AG10803 (cell line): ENCODE data around the gene DACH1.

ENCODE experiments used
- DNase-seq: peaks from one replicate; pipeline ENCODE4 v3.0.0; 2010; ENCODE audit warnings: low read depth
- H3K4me3 ChIP-seq: 2 replicates; pipeline ENCODE4 v1.5.1; 2011; ENCODE audit warnings: mild to moderate bottlenecking, low read length, control low read depth
- CTCF ChIP-seq: conservative IDR thresholded peaks from 2 replicates; pipeline ENCODE4 v1.5.1; 2011; ENCODE audit warnings: mild to moderate bottlenecking, low read length, control low read depth, inconsistent platforms

Gene DACH1

DNA sequence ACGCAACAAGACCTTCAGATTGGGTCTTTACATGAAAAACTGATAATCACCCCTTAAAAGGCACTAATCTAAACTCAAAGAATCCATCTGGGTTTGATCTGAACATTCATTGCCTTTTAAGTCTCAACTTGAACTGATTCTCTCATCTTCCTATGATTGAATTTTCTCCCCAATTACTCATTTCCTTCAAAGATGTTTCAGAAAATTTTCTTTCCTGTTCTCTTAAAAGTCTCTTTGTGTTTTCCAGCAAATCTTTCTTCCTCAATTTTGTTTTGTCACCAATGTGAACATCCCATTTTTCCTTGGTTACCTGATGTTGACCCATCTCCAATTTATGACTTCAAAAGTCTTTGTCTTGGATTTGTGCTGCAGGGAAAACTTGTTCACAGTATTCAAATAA is 234.3 kb downstream of the DACH1 start:
- no peak overlapping the region for H3K4me3 ChIP-seq
- TF ChIP-seq CTCF = no peak
- DNase-seq = no peak

- TF ChIP-seq CTCF = no peak
- DNase-seq = no peak
- H3K4me3 ChIP-seq = no peak overlapping the region
Observed at GRCh38 chr13:71632206-71632605, 234.8 kb downstream of the DACH1 start.

GRCh38 chr13:71629167-71629566 is 237.8 kb downstream of the DACH1 start:
- no peak for DNase-seq
- TF ChIP-seq CTCF = no peak
- no peak overlapping the region for H3K4me3 ChIP-seq

GRCh38 chr13:71626421-71627117 is 240.4 kb downstream of the DACH1 start:
- TF ChIP-seq CTCF = no peak
- H3K4me3 ChIP-seq = no peak overlapping the region
- DNase-seq = no peak

GRCh38 chr13:71625694-71626093 is 241.3 kb downstream of the DACH1 start:
- DNase-seq = no peak
- no peak overlapping the region for H3K4me3 ChIP-seq
- TF ChIP-seq CTCF = no peak

DNA sequence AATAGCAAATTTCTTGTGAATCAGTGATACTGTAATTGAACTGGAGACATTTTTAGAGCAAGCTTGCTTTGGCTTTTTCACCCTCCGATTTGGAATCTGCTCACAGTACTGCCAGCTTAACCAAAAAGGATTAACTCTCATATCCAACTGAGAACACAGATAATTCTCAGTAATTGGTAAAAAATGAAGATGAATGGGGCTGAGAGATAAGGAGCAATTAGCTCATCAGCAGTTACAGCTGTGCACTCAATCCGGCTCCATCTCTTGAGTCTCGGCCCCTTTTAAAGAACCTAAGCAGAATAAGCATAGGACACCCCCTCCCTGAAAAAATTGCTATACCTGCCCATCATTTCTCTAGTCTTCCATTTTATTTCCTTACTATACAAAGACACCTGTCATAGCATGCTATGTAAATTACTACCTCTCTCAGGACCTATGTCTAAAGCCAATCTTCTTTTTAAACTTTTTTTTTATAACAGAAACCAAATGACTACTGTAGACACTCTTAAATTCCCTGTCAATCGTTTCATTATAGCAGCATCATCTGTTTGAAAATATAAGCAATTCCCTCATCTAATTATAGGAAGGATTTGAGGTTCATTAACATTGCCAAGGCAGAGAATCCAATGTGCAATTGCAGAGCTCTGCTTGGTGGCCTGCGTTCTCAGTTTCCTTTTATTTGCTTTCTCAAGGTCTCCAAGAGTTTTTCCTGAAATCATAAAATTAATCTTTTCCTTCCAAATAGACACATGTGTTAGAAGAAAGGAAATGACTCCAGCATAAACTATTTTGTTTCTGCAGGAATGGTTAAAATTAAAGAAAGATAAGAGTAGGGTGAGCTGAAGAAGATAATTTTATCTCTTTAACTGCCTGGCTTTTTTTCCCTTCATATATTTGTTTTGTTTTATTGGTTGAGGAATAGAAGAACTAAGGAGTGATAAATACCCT is 242.1 kb downstream of the DACH1 start:
- no peak for TF ChIP-seq CTCF
- no peak for DNase-seq
- H3K4me3 ChIP-seq = no peak overlapping the region
